Measurements from ENCODE around the gene ACLY. TPM values are rescaled to one million over a fixed set of nuclear protein-coding genes. Genes with fewer than 3 reads are reported as not detected.

Gene ACLY
- total and polyA plus RNA-seq, 2 of the 13 experiments (the other 11 are each of a cell fraction or from before 2014, with no cell fraction given): 111 to 218 TPM

- no peak for TF ChIP-seq KDM5A (IDR thresholded peaks at IDR 0.05; ENCODE audit: borderline replicate concordance, low read length)
- TF ChIP-seq ZBTB20 (CRISPR knock-in tag; IDR thresholded peaks at IDR 0.05; ENCODE audit: borderline replicate concordance, low read depth): no peak; the same call in 1 of the 2 replicates
- no peak for TF ChIP-seq ZMAT5 (CRISPR knock-in tag; IDR thresholded peaks at IDR 0.05; ENCODE audit: borderline replicate concordance, low read depth)
- no peak for TF ChIP-seq THAP8 (CRISPR knock-in tag; IDR thresholded peaks at IDR 0.05; ENCODE audit: borderline replicate concordance)
- no peak for TF ChIP-seq ZGPAT (CRISPR knock-in tag; IDR thresholded peaks at IDR 0.05)
- no peak for TF ChIP-seq PHB2 (IDR thresholded peaks at IDR 0.05; ENCODE audit: partially characterized antibody)
- no peak for TF ChIP-seq ATF7-NPFF (CRISPR knock-in tag; IDR thresholded peaks at IDR 0.05; ENCODE audit: low read depth)
- TF ChIP-seq ESRRA (CRISPR knock-in tag; IDR thresholded peaks at IDR 0.05; ENCODE audit: low read depth): no peak
- no peak for TF ChIP-seq ATAD3A (CRISPR knock-in tag; IDR thresholded peaks at IDR 0.05)
- no peak for TF ChIP-seq ZNF737 (CRISPR knock-in tag; IDR thresholded peaks at IDR 0.05; ENCODE audit: borderline replicate concordance)
- TF ChIP-seq SKI (IDR thresholded peaks at IDR 0.05; ENCODE audit: partially characterized antibody): no peak
- TF ChIP-seq, protein P1, sequence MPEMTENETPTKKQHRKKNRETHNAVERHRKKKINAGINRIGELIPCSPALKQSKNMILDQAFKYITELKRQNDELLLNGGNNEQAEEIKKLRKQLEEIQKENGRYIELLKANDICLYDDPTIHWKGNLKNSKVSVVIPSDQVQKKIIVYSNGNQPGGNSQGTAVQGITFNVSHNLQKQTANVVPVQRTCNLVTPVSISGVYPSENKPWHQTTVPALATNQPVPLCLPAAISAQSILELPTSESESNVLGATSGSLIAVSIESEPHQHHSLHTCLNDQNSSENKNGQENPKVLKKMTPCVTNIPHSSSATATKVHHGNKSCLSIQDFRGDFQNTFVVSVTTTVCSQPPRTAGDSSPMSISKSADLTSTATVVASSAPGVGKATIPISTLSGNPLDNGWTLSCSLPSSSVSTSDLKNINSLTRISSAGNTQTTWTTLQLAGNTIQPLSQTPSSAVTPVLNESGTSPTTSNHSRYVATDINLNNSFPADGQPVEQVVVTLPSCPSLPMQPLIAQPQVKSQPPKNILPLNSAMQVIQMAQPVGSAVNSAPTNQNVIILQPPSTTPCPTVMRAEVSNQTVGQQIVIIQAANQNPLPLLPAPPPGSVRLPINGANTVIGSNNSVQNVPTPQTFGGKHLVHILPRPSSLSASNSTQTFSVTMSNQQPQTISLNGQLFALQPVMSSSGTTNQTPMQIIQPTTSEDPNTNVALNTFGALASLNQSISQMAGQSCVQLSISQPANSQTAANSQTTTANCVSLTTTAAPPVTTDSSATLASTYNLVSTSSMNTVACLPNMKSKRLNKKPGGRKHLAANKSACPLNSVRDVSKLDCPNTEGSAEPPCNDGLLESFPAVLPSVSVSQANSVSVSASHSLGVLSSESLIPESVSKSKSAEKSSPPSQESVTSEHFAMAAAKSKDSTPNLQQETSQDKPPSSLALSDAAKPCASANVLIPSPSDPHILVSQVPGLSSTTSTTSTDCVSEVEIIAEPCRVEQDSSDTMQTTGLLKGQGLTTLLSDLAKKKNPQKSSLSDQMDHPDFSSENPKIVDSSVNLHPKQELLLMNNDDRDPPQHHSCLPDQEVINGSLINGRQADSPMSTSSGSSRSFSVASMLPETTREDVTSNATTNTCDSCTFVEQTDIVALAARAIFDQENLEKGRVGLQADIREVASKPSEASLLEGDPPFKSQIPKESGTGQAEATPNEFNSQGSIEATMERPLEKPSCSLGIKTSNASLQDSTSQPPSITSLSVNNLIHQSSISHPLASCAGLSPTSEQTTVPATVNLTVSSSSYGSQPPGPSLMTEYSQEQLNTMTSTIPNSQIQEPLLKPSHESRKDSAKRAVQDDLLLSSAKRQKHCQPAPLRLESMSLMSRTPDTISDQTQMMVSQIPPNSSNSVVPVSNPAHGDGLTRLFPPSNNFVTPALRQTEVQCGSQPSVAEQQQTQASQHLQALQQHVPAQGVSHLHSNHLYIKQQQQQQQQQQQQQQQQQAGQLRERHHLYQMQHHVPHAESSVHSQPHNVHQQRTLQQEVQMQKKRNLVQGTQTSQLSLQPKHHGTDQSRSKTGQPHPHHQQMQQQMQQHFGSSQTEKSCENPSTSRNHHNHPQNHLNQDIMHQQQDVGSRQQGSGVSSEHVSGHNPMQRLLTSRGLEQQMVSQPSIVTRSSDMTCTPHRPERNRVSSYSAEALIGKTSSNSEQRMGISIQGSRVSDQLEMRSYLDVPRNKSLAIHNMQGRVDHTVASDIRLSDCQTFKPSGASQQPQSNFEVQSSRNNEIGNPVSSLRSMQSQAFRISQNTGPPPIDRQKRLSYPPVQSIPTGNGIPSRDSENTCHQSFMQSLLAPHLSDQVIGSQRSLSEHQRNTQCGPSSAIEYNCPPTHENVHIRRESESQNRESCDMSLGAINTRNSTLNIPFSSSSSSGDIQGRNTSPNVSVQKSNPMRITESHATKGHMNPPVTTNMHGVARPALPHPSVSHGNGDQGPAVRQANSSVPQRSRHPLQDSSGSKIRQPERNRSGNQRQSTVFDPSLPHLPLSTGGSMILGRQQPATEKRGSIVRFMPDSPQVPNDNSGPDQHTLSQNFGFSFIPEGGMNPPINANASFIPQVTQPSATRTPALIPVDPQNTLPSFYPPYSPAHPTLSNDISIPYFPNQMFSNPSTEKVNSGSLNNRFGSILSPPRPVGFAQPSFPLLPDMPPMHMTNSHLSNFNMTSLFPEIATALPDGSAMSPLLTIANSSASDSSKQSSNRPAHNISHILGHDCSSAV (CRISPR knock-in tag; IDR thresholded peaks at IDR 0.05; ENCODE audit: borderline replicate concordance): no peak
- TF ChIP-seq CEBPG (CRISPR knock-in tag; IDR thresholded peaks at IDR 0.05): peak; percentile 83
- no peak for TF ChIP-seq SP4 (CRISPR knock-in tag; IDR thresholded peaks at IDR 0.05)
- no peak for TF ChIP-seq DR1 (CRISPR knock-in tag; IDR thresholded peaks at IDR 0.05)
- TF ChIP-seq, protein P2, sequence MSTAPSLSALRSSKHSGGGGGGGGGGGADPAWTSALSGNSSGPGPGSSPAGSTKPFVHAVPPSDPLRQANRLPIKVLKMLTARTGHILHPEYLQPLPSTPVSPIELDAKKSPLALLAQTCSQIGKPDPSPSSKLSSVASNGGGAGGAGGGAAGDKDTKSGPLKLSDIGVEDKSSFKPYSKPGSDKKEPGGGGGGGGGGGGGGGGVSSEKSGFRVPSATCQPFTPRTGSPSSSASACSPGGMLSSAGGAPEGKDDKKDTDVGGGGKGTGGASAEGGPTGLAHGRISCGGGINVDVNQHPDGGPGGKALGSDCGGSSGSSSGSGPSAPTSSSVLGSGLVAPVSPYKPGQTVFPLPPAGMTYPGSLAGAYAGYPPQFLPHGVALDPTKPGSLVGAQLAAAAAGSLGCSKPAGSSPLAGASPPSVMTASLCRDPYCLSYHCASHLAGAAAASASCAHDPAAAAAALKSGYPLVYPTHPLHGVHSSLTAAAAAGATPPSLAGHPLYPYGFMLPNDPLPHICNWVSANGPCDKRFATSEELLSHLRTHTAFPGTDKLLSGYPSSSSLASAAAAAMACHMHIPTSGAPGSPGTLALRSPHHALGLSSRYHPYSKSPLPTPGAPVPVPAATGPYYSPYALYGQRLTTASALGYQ (CRISPR knock-in tag; IDR thresholded peaks at IDR 0.05): no peak
- TF ChIP-seq SPEN (CRISPR knock-in tag; IDR thresholded peaks at IDR 0.05; ENCODE audit: low read depth): no peak
Measured at GRCh38 chr17:41919840-41920579, 1.3 kb upstream of the ACLY start (continued).

All from HepG2 (cell line).